ENCODE measurements around the gene VWA3A.

DNA sequence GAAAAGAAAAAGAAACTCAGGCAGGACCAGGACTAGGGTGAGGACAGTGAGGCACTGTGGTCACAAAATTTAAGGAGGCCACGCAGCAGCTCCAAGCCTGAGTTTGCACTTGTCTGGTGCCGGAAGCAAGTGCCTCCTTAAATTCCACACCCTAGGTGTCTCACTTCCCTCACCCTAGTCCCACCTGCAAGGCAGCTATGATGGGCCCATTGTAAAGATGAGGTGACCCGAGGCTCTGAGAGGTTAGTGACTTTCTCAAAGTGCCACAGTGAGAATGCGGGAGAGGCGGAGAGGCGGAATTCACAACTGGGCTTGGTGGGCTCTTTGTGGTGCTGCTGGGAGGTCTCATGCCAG, 92.3 kb downstream of the VWA3A start:
- TF ChIP-seq EZH2 (IDR thresholded peaks at IDR 0.05; ENCODE audit: insufficient read depth, poor library complexity, severe bottlenecking) (no peak), EZH2phosphoT487 (IDR thresholded peaks at IDR 0.05; ENCODE audit: insufficient read depth, low read depth) (no peak)
